K562 (cell line): ENCODE results near the gene PIK3CA. TPM values are rescaled to one million over a fixed set of nuclear protein-coding genes. Genes with fewer than 3 reads are reported as not detected.
A peak's percentile ranks its signal among the peaks of the same experiment; 100 is the strongest.

Experiments
- ADNP ChIP-seq: fragments of 200-800 bp; sonication (Bioruptor generic); IDR thresholded peaks from 2 replicates; pipeline ENCODE4 v1.6.1; 2016; ENCODE audit warnings: missing genetic modification characterization, missing compliant biosample characterization
- FOXA3 ChIP-seq, 2 experiments: fragments of 450-650 bp in 1 of 2; sonication (generic) in 1 of 2; formaldehyde crosslinking; IDR thresholded peaks in 1 of 2; conservative IDR thresholded peaks in 1 of 2; 2 replicates each; pipeline versions ENCODE4 v1.4.0 to v1.8.0; 2020 to 2022; ENCODE audit warnings: mild to moderate bottlenecking in 2 of 2, missing genetic modification reagents in 1 of 2
- HMG20A ChIP-seq: fragments of 450-650 bp; formaldehyde crosslinking; conservative IDR thresholded peaks from 2 replicates; pipeline ENCODE4 v1.4.0; 2020; ENCODE audit warnings: mild to moderate bottlenecking, mixed read lengths
- IFI16 ChIP-seq: fragments of 250-450 bp; sonication (Bioruptor Pico); IDR thresholded peaks from 2 replicates; pipeline ENCODE4 v2.1.2; 2022; ENCODE audit warnings: mild to moderate bottlenecking, inconsistent platforms
- NFIC ChIP-seq: fragments of 450-650 bp; IDR thresholded peaks from 2 replicates; pipeline ENCODE4 v1.6.1; 2017; ENCODE audit warnings: mild to moderate bottlenecking, inconsistent platforms
- PHB ChIP-seq: fragments of 250-450 bp; sonication (Bioruptor Pico); IDR thresholded peaks from 2 replicates; pipeline ENCODE4 v1.5.0; 2021
- PYGO2 ChIP-seq: fragments of 450-650 bp; IDR thresholded peaks from 2 replicates; pipeline ENCODE4 v1.6.1; 2016; ENCODE audit warnings: mild to moderate bottlenecking, missing genetic modification characterization, moderate library complexity, missing compliant biosample characterization
- SNRNP70 ChIP-seq: fragments of 200-400 bp; formaldehyde crosslinking; optimal IDR thresholded peaks from 2 replicates; pipeline ENCODE3; 2017; ENCODE audit warnings: low read depth, low read length
- SOX6 ChIP-seq: fragments of 450-650 bp; IDR thresholded peaks from 2 replicates; pipeline ENCODE4 v1.6.1; 2014; ENCODE audit warnings: mild to moderate bottlenecking
- STAG1 ChIP-seq: sonication (generic); formaldehyde crosslinking; IDR thresholded peaks from 2 replicates; pipeline ENCODE4 v1.5.0; 2020; ENCODE audit warnings: missing genetic modification reagents, borderline replicate concordance
- TCF7L2 ChIP-seq: fragments of 150-350 bp; IDR thresholded peaks from 2 replicates; pipeline ENCODE4 v1.6.1; 2016; ENCODE audit warnings: low read depth, mild to moderate bottlenecking, low read length, moderate library complexity
- U2AF1 ChIP-seq: fragments of 200-400 bp; formaldehyde crosslinking; optimal IDR thresholded peaks from 2 replicates; pipeline ENCODE3; 2017; ENCODE audit warnings: mild to moderate bottlenecking, low read depth, low read length, moderate library complexity
- ZKSCAN1 ChIP-seq: fragments of 150-350 bp; IDR thresholded peaks from 2 replicates; pipeline ENCODE4 v1.6.1; 2016; ENCODE audit warnings: low read depth, low read length
- ZNF384 ChIP-seq: IDR thresholded peaks from 2 replicates; pipeline ENCODE4 v1.6.1; 2012; ENCODE audit warnings: low read depth, low read length, improper control_type of control experiment
- ZNF586 ChIP-seq: fragments of 450-650 bp; formaldehyde crosslinking; conservative IDR thresholded peaks from 2 replicates; pipeline ENCODE4 v1.4.0; 2020; ENCODE audit warnings: mild to moderate bottlenecking, moderate library complexity
- polyA plus RNA-seq, 8 experiments: library from polyadenylated mRNA; depleted of rRNA in 4 of 8; stranded (reverse) in 5 of 8; unstranded in 3 of 8; fragments of >200 nt; fragmentation: Nextera tagmentation in 2 of 8; fragmentation: Illumina TruSeq in 1 of 8; extraction: Ambion mirVana in 2 of 8; extraction: Trizol in 1 of 8; gene quantifications; 2 replicates each; pipeline versions ENCODE4 v1.2.1 to v1.2.3, GENCODE V29; 2011 to 2014; ENCODE audit warnings: inconsistent platforms in 1 of 8, missing spikeins in 1 of 8
- total RNA-seq, 7 experiments: library from RNA; depleted of rRNA in 6 of 7; stranded (reverse); fragments of >200 nt in 6 of 7; fragmentation: Illumina TruSeq in 2 of 7; extraction: Trizol in 2 of 7; gene quantifications; 2 replicates each; pipeline versions ENCODE4 v1.2.1 to v1.2.3, GENCODE V29; 2011 to 2021; ENCODE audit warnings: low replicate concordance in 1 of 7
- TF ChIP-seq, protein P1 (sequence below): IDR thresholded peaks from 2 replicates; pipeline ENCODE4 v1.6.1; 2014; ENCODE audit warnings: antibody characterized with exemption
- TF ChIP-seq, protein P2 (sequence below): sonication (generic); formaldehyde crosslinking; IDR thresholded peaks from 2 replicates; pipeline ENCODE4 v1.8.0; 2022; ENCODE audit warnings: mild to moderate bottlenecking, missing genetic modification reagents
- TF ChIP-seq, protein P3 (sequence below): sonication (generic); formaldehyde crosslinking; IDR thresholded peaks from 2 replicates; pipeline ENCODE4 v1.8.1; 2023; ENCODE audit warnings: mild to moderate bottlenecking, missing genetic modification reagents
- TF ChIP-seq, protein P4 (sequence below): sonication (generic); formaldehyde crosslinking; IDR thresholded peaks from 2 replicates; pipeline ENCODE4 v1.8.0; 2023; ENCODE audit warnings: mild to moderate bottlenecking, missing genetic modification reagents

Gene PIK3CA
- total and polyA plus RNA-seq, 9 of the 15 experiments (the other 6 are each of a cell fraction or from before 2014, with no cell fraction given), result 3.8 to 19.4 (median 10.8) TPM

DNA sequence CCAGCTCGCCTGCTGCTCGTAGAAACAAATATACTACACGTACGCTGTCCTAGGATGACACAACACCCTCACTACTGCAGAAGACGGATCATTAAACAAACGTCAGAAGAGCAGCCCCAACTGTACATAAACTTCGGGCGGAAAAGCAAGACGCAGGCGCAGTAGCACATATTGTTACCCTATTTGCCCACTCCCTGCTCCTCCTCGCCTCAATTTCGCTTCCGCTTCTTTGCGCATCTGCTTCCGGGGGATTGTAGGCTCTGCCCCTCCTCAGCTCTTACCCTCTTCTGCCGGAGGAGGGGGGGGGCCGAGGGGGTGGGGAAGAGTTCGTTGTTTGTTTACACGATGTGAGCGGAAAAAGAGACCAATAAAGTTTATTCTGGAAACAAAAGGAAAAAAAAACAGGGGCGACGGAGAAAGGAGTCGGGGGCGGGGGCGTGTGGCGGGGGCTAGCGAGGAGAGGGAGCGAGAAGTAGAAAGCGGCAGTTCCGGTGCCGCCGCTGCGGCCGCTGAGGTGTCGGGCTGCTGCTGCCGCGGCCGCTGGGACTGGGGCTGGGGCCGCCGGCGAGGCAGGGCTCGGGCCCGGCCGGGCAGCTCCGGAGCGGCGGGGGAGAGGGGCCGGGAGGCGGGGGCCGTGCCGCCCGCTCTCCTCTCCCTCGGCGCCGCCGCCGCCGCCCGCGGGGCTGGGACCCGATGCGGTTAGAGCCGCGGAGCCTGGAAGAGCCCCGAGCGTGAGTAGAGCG, at the start of gene PIK3CA (continued):
- TF ChIP-seq ZKSCAN1, result peak; percentile 59
- no peak for TF ChIP-seq U2AF1
- no peak for TF ChIP-seq SOX6
- TF ChIP-seq HMG20A (CRISPR knock-in tag), result no peak
- peak; percentile 100 for TF ChIP-seq ZNF384
- TF ChIP-seq PHB (CRISPR knock-in tag), result no peak
- TF ChIP-seq, protein P1, sequence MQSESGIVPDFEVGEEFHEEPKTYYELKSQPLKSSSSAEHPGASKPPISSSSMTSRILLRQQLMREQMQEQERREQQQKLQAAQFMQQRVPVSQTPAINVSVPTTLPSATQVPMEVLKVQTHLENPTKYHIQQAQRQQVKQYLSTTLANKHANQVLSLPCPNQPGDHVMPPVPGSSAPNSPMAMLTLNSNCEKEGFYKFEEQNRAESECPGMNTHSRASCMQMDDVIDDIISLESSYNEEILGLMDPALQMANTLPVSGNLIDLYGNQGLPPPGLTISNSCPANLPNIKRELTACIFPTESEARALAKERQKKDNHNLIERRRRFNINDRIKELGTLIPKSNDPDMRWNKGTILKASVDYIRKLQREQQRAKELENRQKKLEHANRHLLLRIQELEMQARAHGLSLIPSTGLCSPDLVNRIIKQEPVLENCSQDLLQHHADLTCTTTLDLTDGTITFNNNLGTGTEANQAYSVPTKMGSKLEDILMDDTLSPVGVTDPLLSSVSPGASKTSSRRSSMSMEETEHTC, result no peak
- peak in 1 of 2 experiments; percentile 67; a peak in 2 of 4 replicates for TF ChIP-seq FOXA3 (CRISPR knock-in tag; conservative IDR thresholded peaks at IDR 0.05 in 1 of 2, IDR thresholded peaks at IDR 0.05 in 1 of 2)
- TF ChIP-seq, protein P2, sequence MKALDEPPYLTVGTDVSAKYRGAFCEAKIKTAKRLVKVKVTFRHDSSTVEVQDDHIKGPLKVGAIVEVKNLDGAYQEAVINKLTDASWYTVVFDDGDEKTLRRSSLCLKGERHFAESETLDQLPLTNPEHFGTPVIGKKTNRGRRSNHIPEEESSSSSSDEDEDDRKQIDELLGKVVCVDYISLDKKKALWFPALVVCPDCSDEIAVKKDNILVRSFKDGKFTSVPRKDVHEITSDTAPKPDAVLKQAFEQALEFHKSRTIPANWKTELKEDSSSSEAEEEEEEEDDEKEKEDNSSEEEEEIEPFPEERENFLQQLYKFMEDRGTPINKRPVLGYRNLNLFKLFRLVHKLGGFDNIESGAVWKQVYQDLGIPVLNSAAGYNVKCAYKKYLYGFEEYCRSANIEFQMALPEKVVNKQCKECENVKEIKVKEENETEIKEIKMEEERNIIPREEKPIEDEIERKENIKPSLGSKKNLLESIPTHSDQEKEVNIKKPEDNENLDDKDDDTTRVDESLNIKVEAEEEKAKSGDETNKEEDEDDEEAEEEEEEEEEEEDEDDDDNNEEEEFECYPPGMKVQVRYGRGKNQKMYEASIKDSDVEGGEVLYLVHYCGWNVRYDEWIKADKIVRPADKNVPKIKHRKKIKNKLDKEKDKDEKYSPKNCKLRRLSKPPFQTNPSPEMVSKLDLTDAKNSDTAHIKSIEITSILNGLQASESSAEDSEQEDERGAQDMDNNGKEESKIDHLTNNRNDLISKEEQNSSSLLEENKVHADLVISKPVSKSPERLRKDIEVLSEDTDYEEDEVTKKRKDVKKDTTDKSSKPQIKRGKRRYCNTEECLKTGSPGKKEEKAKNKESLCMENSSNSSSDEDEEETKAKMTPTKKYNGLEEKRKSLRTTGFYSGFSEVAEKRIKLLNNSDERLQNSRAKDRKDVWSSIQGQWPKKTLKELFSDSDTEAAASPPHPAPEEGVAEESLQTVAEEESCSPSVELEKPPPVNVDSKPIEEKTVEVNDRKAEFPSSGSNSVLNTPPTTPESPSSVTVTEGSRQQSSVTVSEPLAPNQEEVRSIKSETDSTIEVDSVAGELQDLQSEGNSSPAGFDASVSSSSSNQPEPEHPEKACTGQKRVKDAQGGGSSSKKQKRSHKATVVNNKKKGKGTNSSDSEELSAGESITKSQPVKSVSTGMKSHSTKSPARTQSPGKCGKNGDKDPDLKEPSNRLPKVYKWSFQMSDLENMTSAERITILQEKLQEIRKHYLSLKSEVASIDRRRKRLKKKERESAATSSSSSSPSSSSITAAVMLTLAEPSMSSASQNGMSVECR (CRISPR knock-in tag), result no peak
- TF ChIP-seq, protein P3, sequence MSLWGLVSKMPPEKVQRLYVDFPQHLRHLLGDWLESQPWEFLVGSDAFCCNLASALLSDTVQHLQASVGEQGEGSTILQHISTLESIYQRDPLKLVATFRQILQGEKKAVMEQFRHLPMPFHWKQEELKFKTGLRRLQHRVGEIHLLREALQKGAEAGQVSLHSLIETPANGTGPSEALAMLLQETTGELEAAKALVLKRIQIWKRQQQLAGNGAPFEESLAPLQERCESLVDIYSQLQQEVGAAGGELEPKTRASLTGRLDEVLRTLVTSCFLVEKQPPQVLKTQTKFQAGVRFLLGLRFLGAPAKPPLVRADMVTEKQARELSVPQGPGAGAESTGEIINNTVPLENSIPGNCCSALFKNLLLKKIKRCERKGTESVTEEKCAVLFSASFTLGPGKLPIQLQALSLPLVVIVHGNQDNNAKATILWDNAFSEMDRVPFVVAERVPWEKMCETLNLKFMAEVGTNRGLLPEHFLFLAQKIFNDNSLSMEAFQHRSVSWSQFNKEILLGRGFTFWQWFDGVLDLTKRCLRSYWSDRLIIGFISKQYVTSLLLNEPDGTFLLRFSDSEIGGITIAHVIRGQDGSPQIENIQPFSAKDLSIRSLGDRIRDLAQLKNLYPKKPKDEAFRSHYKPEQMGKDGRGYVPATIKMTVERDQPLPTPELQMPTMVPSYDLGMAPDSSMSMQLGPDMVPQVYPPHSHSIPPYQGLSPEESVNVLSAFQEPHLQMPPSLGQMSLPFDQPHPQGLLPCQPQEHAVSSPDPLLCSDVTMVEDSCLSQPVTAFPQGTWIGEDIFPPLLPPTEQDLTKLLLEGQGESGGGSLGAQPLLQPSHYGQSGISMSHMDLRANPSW (CRISPR knock-in tag), result no peak
- TF ChIP-seq, protein P4, sequence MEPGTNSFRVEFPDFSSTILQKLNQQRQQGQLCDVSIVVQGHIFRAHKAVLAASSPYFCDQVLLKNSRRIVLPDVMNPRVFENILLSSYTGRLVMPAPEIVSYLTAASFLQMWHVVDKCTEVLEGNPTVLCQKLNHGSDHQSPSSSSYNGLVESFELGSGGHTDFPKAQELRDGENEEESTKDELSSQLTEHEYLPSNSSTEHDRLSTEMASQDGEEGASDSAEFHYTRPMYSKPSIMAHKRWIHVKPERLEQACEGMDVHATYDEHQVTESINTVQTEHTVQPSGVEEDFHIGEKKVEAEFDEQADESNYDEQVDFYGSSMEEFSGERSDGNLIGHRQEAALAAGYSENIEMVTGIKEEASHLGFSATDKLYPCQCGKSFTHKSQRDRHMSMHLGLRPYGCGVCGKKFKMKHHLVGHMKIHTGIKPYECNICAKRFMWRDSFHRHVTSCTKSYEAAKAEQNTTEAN, result no peak
- no peak for TF ChIP-seq SNRNP70
- 0 out of 2 replicates have a peak, but pooled peaks have one; percentile 10 for TF ChIP-seq NFIC
- no peak for TF ChIP-seq ZNF586 (CRISPR knock-in tag)
- no peak for TF ChIP-seq PYGO2 (tag)
- TF ChIP-seq IFI16 (CRISPR knock-in tag), result no peak
- TF ChIP-seq ADNP, result no peak
- no peak for TF ChIP-seq TCF7L2
- TF ChIP-seq STAG1 (CRISPR knock-in tag), result no peak
